GM19372 (cell line): ENCODE data around the gene UPF3A.

ENCODE experiments used
- ATAC-seq: cut with Tn5 transposase; IDR thresholded peaks from one replicate; pipeline ENCODE4 v1.9.1; 2021; ENCODE audit warnings: mild to moderate bottlenecking, low read depth, moderate library complexity; ENCODE audit not compliant: unreplicated experiment

The UPF3A gene

DNA sequence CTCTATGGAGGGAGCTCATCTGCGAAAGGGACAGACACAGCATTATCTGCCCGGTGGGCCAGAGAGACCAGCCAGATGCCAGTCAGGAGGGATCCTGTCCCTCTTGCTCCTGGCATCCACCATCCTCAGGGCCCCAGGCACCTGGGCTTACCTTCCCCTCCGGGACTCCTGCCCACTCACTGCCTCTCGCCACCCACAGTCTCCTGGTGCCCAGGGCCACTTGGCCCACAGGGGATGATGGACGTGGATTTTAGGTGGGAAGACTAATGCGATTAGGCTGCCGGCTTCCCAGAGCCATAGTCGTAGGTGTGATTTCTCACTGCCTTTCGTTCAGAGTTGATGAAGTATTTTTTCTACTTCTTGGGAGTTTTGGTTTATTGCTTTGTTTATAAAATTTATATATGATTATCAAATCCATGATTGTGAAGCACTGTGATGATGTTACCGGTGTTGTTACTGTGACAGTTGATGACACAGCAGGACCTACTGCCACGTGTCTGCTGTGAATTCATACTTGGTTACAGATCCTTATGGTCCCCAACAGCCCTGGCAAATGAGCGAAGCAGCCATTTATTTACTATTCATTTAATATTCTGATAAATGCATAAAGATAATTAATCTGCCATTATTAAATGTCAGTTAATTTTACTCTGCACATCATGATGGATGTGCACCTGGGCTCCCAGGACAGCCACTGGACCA lies 18.4 kb downstream of the UPF3A start:
- no peak for ATAC-seq

DNA sequence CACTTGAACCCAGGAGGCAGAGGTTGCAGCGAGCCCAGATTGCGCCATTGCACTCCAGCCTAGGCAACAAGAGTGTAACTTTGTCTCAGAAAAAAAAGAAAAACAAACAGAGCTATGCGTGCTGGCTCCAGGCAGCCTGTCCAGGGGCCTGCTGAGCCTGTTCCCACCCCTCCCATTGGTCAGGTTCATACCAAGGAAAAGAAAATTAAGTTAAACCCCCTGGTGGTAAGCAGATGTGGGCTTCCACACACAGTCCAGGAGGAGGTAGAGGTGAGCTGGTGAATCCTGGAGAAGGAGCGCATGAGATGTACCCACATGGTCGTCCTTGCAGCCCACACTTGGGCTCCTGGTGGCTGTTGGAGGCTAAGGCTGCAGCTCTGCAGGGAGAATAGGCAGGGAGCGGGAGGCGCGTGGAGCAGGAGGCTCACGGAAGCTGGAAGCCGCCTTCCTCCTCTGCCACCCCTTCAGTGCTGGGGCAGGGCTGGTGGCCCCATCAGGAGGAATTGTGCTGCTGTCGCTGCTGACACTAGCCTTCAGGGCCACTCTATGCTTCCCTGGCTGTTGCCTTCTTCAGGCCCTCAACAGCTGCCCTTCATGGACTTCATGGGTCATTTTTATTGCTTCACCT lies 22.4 kb downstream of the UPF3A start:
- no peak for ATAC-seq

DNA sequence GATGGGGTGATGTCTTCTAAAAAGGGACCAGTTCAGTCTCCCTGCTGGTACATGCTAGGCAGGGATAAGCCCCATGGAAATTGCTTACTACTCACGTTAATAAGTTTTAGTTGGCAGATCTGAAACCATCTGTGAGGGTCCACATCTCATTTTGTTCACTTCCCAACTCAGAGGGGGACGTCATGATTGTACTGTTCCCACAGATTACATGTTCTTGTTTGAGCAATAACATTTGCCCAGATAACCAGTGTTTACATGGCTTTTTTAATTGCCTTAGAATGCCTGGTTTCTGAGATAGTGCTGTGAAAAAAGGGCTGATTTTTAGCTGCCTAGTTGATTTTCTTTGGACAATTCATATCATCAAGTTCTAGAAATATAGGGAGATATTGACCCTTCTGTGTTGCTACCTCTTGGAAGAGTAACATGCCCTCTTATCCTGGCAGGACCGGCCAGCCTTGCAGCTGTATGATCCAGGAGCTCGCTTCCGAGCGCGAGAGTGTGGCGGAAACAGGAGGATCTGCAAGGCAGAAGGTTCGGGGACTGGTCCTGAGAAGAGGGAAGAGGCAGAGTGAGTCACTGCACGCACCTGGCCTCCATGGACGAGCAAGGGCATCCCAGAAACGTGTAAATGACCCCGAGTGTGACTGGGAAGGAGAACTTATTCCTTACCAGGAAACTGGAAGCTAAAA lies 23.1 kb downstream of the UPF3A start:
- ATAC-seq, result no peak

DNA sequence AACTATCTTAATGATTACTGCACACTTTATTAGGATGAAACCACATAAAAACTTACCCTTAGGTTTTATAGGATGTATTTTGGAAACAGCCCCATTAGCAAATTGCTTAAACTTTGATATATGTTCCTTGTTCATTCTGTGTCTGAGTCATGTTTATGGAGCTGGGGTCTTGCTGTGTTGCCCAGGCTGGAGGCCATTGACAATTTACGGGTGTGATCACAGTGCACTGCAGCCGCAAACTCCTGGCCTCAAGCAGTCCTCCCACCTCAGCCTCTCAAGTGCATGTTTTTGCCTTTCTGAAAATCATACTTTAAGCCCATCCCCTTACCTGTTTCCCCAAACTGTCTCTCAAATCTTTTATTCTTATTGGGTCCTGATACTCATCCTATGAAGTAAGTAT lies 27.7 kb downstream of the UPF3A start:
- no peak for ATAC-seq

DNA sequence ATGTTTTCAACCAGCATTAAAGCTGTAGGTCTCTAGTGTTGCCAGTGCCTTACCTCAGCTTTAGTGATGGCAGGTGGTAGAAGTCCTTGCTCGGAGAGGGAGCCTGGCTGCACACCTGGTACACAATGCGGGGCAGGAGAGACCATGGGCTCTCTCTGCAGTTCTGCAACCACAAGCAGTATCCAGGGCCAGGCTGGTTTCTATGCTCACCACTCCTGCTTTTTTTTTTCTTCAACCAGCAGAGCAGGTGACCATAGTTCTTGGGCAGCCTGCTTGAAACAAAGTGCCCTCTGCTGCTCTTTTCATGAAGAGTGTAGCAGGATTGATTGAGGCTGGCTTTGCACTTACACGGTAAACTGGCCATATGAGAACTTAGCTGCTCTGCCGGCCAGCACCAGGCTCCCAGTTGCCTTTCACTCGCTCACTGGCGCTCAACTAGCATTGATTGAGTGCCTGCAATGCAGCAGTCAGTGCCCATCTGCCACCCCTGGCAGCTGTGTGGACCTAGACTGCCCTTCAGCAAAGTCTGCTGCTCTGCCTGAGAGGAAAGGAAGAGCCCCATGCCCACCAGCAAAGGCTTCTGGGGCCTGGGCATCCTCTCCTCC lies 28.5 kb downstream of the UPF3A start:
- ATAC-seq, result no peak

DNA sequence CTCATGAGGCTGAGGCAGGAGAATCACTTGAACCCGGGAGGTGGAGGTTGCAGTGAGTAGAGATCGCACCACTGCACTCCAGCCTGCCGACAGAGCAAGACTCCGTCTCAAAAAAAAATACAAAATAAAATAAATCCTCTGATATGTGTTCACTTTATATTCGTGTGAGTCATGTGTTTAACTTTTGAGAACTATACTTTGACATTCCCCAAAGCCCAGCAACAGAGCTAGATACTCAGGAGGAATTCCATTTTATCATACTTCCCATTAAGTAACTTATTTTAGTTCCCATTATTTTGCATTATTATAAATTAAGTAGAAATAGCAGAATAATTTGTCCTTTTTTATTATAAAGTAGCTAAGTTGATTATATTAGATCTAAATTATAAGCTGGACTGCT lies 29.6 kb downstream of the UPF3A start:
- ATAC-seq, result no peak

DNA sequence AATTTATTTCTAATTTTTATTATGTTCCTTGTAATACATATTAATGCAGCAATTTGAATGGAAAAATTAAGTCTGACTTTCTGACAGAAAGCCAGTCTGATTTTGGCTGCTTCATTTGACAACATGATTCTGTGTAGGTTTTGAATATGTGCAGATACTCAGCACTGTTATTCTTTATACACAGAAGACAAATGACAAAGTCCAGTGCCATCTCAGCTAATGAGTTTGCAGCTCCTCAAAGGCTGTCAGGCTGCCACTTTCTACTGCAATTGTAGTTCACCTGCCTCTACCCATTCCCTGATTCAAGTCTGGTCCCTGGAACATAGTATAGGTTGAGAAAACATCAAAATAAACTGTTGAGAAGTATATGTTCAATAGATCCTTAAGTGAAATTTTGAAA lies 30.0 kb downstream of the UPF3A start:
- no peak for ATAC-seq

DNA sequence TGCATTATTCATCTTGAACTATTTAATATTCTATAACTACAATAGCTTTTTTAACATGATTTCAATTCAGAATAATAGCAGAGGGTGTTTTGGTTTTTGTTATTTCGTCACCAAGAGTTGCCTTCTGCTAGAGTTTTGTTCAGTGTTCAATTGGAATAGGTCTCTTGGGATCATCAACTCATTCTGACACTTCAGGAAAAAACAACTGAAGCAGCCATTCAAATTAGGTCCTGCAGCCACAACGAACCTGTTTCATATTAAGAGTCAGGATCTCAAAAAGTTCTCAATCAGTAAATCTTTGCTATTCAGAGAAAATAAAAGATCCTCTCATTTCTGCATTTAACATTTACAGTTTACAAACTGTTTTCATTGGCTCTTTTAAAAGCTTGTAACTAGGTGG lies 30.5 kb downstream of the UPF3A start:
- ATAC-seq, result no peak

DNA sequence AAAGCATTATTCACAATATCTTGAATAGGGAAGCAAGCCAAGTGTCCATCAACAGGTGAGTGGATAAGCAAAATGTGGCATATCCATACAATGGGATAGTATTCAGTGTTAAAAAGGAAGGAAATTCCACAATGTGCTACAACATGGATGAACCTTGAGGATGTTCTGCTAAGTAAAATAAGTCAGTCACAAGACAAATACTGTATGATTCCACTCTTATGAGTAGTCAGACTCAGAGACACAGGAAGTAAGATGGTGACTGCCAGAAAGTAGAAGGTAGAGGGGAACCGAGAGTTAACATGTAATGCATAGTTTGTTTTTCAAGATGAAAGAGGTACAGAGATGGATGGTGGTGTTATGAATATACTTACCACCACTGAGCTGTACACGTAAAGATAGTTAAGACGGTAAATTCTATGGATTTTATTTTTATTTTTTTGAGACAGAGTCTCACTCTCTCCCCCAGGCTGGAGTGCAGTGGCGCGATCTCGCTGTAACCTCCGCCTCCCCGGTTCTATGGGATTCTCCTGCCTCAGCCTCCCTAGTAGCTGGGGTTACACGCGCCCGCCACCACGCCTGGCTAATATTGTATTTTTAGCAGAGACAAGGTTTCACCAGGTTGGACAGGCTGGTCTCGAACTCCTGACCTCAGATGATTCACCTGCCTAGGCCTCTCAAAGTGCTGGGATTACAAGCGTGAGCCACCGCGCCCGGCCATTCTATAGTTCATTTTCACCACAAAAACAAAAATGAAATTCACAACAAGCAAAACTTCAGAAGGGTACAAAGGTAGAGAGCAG lies 31.9 kb downstream of the UPF3A start:
- ATAC-seq, result no peak

DNA sequence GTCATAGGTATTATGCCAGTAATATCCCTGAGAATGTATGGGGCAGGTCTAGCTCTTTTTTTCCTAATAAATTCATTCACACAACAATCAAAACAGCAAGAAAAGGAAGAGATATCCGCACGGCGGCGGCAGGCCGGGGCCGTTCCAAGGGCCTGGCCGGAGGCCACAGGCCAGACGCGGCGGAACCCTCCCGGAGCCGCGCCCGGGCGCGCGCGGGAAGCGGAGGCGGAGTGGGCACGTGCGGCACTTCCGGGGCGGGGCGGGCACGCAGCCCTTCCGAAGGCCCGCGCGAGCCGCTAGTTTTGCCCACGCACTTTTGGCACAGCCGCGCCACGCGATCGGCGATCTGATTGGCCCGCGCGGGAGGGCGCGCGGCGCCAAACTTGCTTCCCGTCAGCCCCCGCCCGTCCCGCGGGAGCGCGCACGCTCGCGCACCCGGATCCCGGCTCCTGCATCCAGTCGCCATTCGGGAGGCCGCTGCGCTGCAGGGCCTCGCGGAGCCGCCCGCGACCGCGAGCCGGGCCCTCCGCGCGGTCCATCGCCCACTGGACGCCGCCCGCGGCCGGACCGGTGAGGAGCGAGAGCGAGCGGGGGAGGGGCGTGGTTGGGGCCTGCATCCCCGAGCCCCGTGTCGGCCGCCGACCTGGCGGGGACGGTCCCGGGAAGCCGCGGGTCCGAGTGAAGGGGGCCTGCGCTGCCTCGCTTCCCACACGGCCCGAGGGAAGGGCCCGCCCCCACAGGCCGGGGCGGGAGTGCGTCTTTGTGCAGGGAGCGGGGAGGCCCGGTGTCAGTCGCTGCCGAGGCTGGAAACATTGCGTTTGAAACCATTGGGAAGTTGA lies 32.9 kb downstream of the UPF3A start, which contains the start of gene CHAMP1:
TSS of gene CHAMP1 (plus strand) at position 430 of the 839 bp plus-strand sequence. CDS start 9,340 bp downstream, outside the sequence.
- ATAC-seq, result peak; percentile 86

DNA sequence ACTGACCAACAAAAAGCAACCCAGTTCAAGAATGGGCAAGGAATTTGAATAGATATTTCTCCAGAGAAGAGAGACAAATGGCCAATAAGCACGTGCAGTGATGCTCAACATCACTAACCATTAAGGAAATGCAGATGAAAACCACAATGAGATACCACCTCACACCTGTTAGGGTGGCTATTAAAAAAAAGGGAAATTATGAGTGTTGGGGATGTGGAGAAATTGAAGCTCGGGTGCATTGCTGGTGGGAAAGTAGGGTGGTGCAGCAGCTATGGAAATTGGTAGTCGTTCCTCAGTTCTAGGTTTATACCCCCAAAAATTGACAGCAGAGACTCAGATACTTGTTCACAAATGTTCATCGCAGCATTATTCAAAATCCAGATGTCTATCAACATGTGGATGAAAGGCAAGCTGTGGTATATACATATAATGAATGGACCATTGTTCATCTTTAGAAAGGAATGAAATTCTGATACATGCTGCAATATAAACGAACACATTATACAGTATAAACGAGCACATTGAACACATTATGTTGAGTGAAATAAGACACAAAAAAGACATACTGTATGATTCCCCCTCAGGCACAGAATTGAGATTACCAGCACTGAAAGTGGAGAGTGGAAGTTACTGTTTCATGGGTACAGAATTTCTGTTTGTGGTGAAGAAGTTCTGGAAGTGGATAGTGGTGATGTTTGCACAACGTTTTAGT lies 33.8 kb downstream of the UPF3A start:
- ATAC-seq, result no peak

DNA sequence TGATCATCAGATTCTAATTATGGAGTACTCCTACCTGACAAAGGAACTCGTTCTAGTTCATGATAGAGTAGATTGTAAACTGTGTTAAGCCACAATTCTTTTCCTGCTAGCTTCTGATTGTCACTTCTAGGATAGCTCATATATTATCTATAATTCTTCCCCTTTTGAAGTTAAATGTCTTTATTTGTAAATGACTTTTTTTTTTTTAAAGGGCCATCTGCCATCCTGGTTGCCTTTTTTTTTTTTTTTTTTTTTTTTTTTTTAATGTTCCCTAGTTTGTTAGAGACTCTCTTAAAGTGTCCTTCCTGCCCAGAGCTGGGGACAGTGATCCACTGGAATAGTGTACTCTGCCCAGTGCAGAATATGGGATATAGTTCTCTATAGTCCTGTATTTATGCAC lies 37.2 kb downstream of the UPF3A start:
- ATAC-seq, result no peak

DNA sequence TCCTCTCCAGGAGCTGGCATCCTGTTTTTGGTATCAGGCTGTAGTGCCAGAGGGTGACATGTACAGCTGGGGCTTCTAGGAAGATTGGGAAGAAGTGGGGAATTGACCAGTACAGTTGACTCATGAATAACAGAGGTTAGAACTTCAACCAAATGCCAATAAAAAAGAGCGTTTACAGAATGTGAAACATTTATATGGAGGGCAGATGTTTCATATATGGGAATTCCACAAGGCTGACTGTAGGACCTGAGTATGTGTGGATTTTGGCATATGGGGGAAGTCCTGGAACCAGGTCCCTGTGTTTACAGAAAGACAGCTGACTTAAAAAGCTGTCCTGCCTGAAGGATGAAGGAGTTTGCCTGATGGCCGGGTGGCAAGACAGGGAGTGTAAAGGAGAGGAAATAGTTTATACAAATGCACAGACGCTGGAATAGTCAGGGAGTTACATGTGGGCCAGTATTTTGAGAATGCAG lies 38.1 kb downstream of the UPF3A start:
- ATAC-seq, result no peak

DNA sequence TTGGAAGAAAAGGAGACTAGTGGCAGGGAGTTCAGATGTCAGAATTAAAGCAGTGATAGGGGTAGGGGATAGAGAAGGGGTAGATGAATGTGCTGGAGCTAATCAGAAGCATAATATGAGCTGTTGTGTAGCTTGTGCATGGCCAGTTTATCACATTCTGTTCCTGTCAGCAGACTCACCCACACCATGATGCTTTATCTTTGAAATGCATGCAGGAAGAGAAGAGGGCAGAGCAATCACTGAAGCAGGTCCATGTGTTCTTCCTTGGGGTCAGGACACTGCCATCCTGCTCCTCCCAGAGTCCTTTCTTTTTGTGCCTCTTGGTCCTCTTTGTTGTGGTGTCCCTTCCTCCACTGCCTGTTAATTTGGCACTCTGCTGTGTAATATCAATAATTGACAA lies 38.7 kb downstream of the UPF3A start:
- ATAC-seq, result no peak

DNA sequence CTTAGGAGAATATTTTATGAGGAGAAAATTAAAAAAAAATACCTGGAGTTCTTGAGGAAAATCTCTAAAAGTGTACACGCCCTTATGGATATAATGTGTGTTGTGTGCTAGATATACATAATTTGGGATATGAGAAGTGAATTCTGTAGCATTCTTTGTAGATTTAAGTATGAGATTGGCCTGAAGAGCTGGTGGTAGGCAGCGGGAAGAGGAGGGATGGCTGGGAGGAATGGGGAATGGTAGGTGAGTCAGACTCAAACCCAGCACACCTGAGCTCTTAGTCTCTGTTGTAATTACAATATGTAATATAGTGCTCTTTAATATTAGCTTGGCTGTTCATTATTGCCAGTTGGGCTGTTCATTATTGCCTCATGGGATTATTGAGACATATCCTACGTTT lies 39.9 kb downstream of the UPF3A start:
- no peak for ATAC-seq

DNA sequence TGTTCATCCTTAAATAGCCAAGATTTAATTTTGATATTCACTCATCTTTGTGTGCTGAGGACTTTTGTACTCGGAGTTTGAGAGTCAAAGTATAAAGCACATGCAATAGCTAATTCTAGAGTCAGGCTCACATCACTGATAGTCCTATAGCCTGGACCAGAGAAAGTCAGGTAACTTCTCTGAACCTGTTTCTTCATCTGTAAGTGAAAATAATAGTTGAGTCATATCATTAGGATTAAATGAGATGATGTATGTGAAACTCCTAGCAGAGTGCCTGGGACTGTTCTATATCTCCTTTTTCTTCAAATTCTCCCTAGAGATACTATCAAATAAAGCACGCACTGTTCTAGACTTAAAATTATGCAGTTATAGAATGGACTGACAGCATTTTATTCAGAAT lies 41.9 kb downstream of the UPF3A start:
- no peak for ATAC-seq

DNA sequence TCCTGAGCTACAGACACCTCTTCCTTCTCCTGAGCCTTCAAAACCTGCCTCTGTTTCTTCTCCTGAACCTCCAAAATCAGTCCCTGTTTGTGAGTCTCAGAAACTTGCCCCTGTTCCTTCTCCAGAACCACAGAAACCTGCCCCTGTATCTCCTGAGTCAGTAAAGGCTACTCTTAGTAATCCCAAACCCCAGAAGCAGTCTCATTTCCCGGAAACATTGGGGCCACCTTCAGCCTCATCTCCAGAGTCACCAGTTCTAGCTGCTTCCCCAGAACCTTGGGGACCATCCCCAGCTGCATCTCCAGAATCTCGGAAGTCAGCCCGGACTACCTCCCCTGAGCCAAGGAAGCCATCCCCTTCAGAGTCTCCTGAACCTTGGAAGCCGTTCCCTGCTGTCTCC lies 42.9 kb downstream of the UPF3A start:
- ATAC-seq, result no peak

DNA sequence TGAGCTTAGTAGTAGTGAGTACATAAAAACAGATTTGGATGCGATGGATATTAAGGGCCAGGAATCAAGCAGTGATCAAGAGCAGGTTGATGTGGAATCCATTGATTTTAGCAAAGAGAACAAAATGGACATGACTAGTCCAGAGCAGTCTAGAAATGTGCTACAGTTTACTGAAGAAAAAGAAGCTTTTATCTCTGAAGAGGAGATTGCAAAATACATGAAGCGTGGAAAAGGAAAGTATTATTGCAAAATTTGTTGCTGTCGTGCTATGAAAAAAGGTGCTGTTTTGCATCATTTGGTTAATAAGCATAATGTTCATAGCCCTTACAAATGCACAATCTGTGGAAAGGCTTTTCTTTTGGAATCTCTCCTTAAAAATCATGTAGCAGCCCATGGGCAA lies 44.3 kb downstream of the UPF3A start:
- no peak for ATAC-seq

DNA sequence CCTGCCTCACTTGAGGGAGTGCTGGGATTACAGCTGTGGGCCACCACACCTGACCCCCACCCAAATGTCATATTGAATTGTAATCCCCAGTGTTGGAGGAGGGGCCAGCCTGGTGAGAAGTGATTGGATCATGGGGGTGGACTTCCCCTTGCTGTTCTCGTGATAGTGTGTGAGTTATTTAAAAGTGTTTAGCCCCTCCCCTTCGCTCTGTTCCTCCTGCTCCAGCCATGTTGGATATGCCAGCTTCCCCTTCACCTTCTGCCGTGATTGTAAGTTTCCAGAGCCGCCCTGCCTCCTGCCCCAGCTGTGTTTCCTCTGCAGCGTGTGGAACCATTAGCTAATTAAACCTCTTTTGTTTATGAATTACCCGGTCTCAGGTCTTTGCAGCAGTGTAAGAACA lies 46.6 kb downstream of the UPF3A start:
- ATAC-seq, result no peak
